Measurements from ENCODE around the gene CCT5. TPM values are rescaled to one million over a fixed set of nuclear protein-coding genes. Genes with fewer than 3 reads are reported as not detected.
"Not testable (repeated sequence)": the region's sequence is repeated elsewhere in the genome, so short reads cannot be mapped to it uniquely, and the experiment has no call there.

The CCT5 gene
- total RNA-seq, 1 donor from 2014 or later = 494 TPM

DNA sequence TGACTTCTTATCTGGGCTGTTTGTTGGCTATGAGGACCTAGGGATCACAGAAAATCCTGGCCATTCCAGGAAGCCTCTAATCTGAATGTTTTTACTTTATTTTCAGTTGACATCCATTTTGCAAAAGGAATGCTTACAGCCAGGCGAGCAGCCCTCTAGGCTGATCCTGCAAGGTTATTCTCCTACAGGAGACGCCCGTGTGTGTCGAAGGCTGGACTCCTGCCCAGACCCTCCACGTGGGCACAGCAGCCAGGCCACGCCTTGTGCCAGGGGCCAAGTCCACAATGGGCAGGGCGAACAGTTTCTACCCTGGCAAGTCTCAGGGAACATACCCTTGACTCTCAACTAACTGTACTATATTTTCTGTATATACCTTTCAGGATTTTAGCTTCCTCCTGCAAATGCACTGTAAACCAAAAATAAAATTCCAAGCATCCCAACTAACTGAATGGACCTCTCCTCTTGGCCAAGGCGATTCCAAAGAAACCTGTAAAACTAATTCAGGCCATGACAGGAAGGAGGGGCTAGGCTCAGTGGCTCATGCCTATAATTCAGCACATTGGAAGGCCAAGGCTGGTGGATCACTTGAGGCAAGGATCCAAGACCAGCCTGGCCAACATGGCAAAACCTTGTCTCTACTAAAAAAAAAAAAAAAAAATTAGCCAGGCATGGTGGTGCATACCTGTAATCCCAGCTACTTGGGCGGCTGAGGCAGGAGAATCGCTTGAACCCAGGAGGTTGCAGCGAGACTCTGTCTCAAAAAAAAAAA lies 51.9 kb downstream of the CCT5 start:
- no peaks in the 10 kb centered on the region for H3K36me3 Mint-ChIP-seq (ENCODE audit: low read depth)
- no peak overlapping the region for H3K27ac Mint-ChIP-seq
- intact Hi-C loops (cut with micrococcal nuclease) = loop anchor here (10.0 kb wide), 1 partner anchor 383 kb away; no protein-coding TSS in a partner anchor
- H3K4me3 Mint-ChIP-seq (ENCODE audit: low read depth) = no peak overlapping the region
- peaks cover 31% of the 10 kb centered on the region for H3K27me3 Mint-ChIP-seq (ENCODE audit: low read depth)
- no peaks in the 10 kb centered on the region for H3K4me1 Mint-ChIP-seq (ENCODE audit: low read depth)
- H3K9me3 Mint-ChIP-seq = no peaks in the 10 kb centered on the region
- no peak for DNase-seq (ENCODE audit: low spot score)

DNA sequence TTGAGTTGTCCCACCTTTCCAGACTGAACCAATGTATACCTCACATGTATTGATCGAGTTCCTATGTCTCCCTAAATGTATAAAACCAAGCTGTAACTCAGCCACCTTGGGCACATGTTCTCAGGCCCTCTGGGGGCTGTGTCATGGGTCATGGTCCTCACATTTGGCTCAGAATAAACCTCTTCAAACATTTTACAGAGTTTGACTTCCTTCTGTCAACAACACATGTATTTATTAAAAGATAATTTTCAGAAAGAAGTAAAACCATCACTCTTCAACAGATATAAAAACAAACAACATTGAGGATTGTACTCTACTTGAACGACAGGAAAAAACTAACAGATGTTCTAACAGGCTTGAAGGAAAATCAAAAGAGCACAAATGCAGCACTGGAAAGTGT lies 53.1 kb downstream of the CCT5 start:
- no peak overlapping the region for H3K27ac Mint-ChIP-seq
- no peak for DNase-seq (ENCODE audit: low spot score)
- intact Hi-C loops (cut with micrococcal nuclease) = loop anchor here (10.0 kb wide), 1 partner anchor 382 kb away; no protein-coding TSS in a partner anchor
- peaks cover 4% of the 10 kb centered on the region for H3K4me1 Mint-ChIP-seq (ENCODE audit: low read depth)
- H3K36me3 Mint-ChIP-seq (ENCODE audit: low read depth) = no peaks in the 10 kb centered on the region
- peaks cover 32% of the 10 kb centered on the region for H3K27me3 Mint-ChIP-seq (ENCODE audit: low read depth)
- H3K4me3 Mint-ChIP-seq (ENCODE audit: low read depth) = no peak overlapping the region
- H3K9me3 Mint-ChIP-seq = no peaks in the 10 kb centered on the region

DNA sequence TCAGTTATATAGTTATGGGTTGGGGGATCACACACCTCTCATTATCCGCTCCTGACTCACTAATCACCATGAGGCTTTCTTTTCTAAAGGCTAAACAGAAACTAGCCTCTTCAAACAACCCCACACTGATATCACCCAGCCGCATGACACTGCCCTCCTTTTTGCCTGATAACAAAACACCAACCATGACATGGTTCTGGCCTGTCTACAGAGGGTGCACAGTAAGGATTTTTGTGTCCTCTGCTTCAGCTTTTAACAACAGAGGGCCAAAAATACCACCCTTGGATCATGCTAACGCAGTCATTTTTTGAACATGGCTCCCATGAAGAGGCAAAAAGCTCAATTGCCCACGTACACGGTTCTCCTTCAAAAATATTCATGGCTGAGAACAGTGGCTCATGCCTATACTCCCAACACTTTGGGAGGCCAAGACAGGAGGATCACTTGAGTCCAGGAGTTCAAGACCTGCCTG lies 53.7 kb downstream of the CCT5 start:
- Mint-ChIP-seq H3K27ac (no peak overlapping the region), H3K27me3 (ENCODE audit: low read depth) (peaks cover 37% of the 10 kb centered on the region)
- no peak for DNase-seq (ENCODE audit: low spot score)

DNA sequence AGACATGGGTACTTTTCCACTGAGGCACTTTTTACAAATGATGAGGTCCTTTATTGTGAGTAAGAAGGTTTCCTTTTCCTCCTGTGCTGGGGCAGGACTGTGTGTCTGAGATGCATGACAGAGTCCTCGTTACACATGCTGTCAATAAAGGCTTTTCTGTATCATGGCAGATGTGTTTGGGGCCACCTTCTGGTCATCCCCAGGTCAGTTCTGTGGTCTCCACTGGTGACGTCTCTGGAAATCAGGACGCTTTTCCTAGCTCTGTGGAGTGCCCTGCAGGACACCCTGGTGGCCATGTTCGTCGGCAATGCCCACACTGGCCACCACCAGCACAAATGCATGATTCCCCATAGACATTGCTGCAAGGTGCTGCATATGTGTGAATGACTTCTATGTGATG lies 54.9 kb downstream of the CCT5 start:
- intact Hi-C loops (cut with micrococcal nuclease) = loop anchor here (10.0 kb wide), 1 partner anchor 380 kb away; no protein-coding TSS in a partner anchor
- no peak for DNase-seq (ENCODE audit: low spot score)
- no peak overlapping the region for H3K4me3 Mint-ChIP-seq (ENCODE audit: low read depth)
- H3K36me3 Mint-ChIP-seq (ENCODE audit: low read depth) = no peaks in the 10 kb centered on the region
- peaks cover 4% of the 10 kb centered on the region for H3K4me1 Mint-ChIP-seq (ENCODE audit: low read depth)
- no peak overlapping the region for H3K27ac Mint-ChIP-seq
- H3K27me3 Mint-ChIP-seq (ENCODE audit: low read depth) = peaks cover 37% of the 10 kb centered on the region
- no peaks in the 10 kb centered on the region for H3K9me3 Mint-ChIP-seq

More for the DNA sequence above, 53.7 kb downstream of the CCT5 start:
- Mint-ChIP-seq H3K36me3 (ENCODE audit: low read depth) (no peaks in the 10 kb centered on the region), H3K9me3 (no peaks in the 10 kb centered on the region), H3K4me3 (ENCODE audit: low read depth) (no peak overlapping the region), H3K4me1 (ENCODE audit: low read depth) (peaks cover 4% of the 10 kb centered on the region)
- intact Hi-C loops (cut with micrococcal nuclease) = loop anchor here (10.0 kb wide), 1 partner anchor 381 kb away; no protein-coding TSS in a partner anchor

DNA sequence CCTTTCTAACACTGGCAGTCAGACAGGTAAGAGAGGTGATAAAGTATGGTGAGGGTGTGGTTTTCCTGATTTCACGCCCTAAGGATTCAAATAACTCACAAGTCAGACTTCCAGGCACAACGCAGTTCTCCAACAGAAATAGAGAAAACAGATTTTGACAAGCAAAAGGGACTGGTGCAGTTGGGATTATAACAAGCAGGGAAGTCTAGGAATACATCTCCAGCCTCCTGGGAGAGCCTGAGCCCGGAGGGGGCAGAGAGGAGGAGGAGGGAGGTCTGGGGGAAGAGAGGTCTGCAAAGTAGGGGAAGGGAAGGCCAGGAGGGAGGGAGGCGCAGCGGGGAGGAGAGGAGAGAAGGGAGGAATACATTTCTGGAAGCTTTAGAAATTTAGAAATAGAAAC lies 56.0 kb downstream of the CCT5 start:
- H3K4me1 Mint-ChIP-seq (ENCODE audit: low read depth) = peaks cover 7% of the 10 kb centered on the region
- no peak overlapping the region for H3K4me3 Mint-ChIP-seq (ENCODE audit: low read depth)
- peaks cover 37% of the 10 kb centered on the region for H3K27me3 Mint-ChIP-seq (ENCODE audit: low read depth)
- DNase-seq (ENCODE audit: low spot score) = no peak
- H3K27ac Mint-ChIP-seq = no peak overlapping the region
- intact Hi-C loops (cut with micrococcal nuclease) = loop anchor here (10.0 kb wide), 1 partner anchor 379 kb away; no protein-coding TSS in a partner anchor
- no peaks in the 10 kb centered on the region for H3K36me3 Mint-ChIP-seq (ENCODE audit: low read depth)
- no peaks in the 10 kb centered on the region for H3K9me3 Mint-ChIP-seq

DNA sequence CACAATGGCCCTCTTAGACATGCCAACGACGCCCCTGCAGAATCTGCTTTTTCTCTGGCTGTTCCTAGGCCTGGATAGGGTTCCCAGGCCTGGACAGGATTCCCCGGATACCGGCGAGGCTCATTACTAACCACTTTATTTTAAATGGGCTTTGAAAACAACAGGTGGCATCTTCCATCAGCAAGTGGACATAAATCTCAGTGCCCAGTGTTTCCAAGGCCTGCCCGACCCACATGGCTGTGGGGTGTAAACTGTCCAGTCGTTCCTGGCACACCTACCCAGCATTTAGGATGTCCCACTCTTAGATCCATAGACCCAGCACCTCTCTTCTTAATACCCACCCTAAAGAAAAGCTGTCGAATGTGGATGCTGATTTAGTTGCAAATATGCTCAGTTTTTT lies 56.7 kb downstream of the CCT5 start:
- H3K9me3 Mint-ChIP-seq = no peaks in the 10 kb centered on the region
- intact Hi-C loops (cut with micrococcal nuclease) = loop anchor here (10.0 kb wide), 1 partner anchor 378 kb away; no protein-coding TSS in a partner anchor
- H3K27me3 Mint-ChIP-seq (ENCODE audit: low read depth) = peaks cover 37% of the 10 kb centered on the region
- H3K4me3 Mint-ChIP-seq (ENCODE audit: low read depth) = peak overlapping the region; percentile 73
- no peaks in the 10 kb centered on the region for H3K36me3 Mint-ChIP-seq (ENCODE audit: low read depth)
- no peak overlapping the region for H3K27ac Mint-ChIP-seq
- no peak for DNase-seq (ENCODE audit: low spot score)
- H3K4me1 Mint-ChIP-seq (ENCODE audit: low read depth) = peaks cover 7% of the 10 kb centered on the region

DNA sequence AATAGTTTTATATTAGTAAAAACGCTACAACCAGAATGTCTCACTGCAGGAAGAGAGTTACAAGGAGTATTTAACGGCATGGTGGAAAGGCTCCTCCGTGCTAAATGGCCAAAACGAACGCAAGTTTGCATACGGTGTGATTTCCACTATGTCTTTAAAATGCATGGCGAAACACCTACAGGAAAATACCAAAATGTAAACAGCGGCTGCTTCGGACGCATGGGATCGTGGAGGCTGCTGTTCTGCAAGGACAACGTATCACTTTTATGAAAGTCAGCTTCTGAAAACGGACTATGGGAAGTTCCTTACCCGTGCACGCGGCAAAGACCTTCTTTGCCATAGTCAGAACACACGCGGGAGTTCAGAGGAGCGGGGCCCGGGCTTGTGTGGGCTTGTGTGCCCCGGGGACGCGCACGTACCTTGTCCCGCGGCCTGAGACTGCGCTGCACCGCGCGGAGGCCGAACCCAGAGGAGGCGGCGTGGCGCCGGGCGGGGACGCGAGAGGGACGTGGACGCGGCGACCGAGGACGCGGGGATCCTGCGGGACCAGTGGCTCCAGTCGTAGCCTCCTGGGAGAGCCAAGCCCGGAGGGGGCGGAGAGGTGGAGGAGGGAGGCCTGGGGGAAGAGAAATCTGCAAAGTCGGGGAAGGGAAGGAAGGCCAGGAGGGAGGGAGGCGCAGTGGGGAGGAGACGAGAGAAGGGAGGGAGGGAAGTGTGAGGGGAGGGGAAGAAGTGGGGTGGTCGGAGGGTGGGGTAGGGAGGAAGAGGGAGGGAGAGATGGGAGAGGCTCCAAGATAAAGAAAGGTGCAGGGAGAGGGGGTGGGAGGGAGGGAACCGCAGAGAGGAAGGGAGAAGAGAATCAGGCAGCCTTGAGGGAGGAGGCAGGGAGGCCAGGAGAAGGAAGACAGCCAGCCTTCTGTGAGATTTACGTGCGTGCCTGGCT lies 57.4 kb downstream of the CCT5 start, which contains the start of gene CMBL:
Gene CMBL (minus strand): TSS at position 697 of the 943 bp plus-strand sequence. CDS start 17,140 bp downstream, outside the sequence.
- peaks cover 37% of the 10 kb centered on the region for H3K27me3 Mint-ChIP-seq (ENCODE audit: low read depth)
- H3K4me1 Mint-ChIP-seq (ENCODE audit: low read depth) = peaks cover 7% of the 10 kb centered on the region
- peak within 1 kb of the TSS; percentile 73 for H3K4me3 Mint-ChIP-seq (ENCODE audit: low read depth)
- intact Hi-C loops (cut with micrococcal nuclease) = loop anchor here (10.0 kb wide), 1 partner anchor 377 kb away; no protein-coding TSS in a partner anchor
- no peak within 1 kb of the TSS for H3K27ac Mint-ChIP-seq
- DNase-seq (ENCODE audit: low spot score) = no peak
- no peaks in the 10 kb centered on the region for H3K9me3 Mint-ChIP-seq
- no peaks in the 10 kb centered on the region for H3K36me3 Mint-ChIP-seq (ENCODE audit: low read depth)

DNA sequence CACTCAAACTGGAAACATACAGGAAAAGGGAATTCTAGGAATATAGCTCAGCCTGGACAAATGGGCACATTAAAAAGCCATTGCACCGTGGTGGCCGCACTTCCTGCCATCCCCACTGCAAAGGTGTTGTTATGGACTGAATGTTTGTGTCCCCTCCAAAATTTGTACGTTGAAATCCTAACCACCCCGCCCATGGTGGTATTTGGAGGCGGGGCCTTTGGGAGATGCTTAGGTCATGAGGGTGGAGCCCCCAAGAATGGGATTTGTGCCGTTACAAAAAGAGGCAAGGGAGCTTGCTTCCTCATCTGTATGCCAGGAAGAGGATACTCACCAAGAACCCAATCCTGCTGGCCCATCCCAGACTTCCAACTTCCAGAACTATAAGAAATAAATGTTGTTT lies 58.8 kb downstream of the CCT5 start:
- H3K36me3 Mint-ChIP-seq (ENCODE audit: low read depth) = no peaks in the 10 kb centered on the region
- H3K4me3 Mint-ChIP-seq (ENCODE audit: low read depth) = peak overlapping the region; percentile 32
- peaks cover 37% of the 10 kb centered on the region for H3K27me3 Mint-ChIP-seq (ENCODE audit: low read depth)
- H3K27ac Mint-ChIP-seq = no peak overlapping the region
- intact Hi-C loops (cut with micrococcal nuclease) = loop anchor here (10.0 kb wide), 1 partner anchor 376 kb away; no protein-coding TSS in a partner anchor
- H3K9me3 Mint-ChIP-seq = no peaks in the 10 kb centered on the region
- DNase-seq (ENCODE audit: low spot score) = no peak
- H3K4me1 Mint-ChIP-seq (ENCODE audit: low read depth) = peaks cover 7% of the 10 kb centered on the region

DNA sequence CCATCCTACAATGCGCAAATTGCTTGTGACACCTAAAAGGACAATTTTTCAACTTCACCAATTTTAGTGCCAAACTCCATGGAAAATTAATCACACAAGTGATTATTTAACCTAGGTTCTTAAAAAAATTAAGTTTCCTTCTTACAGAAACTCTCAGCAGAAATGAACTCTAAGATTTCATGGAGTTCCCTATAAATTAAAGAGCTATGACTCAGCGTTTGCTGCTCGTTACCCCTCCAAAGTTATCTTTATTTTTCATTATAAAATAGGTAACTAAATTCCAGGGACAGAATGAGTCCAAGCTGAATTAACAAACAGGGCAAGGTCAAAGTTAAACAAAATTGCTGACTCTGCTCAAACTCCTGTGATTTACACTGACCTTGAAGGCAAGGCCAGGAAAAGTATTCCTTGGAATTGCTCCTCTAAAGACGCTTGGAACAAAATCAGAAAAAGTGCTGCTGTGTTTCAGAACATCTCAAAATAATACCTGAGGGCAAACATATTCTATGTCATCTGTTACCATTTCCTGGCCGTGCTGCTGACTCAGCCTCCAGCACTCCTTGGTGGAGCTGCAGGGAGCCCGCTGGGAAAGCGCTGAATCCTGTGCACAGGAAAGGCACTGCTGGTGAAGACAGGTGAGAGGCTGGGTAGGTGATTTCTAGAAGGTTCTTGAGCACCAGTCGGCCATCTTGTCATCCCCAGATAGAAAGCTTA lies 60.1 kb downstream of the CCT5 start:
- DNase-seq (ENCODE audit: low spot score) = no peak
- no peaks in the 10 kb centered on the region for H3K36me3 Mint-ChIP-seq (ENCODE audit: low read depth)
- H3K4me3 Mint-ChIP-seq (ENCODE audit: low read depth) = no peak overlapping the region
- no peak overlapping the region for H3K27ac Mint-ChIP-seq
- H3K9me3 Mint-ChIP-seq = no peaks in the 10 kb centered on the region
- intact Hi-C loops (cut with micrococcal nuclease) = no loop called here
- peaks cover 7% of the 10 kb centered on the region for H3K4me1 Mint-ChIP-seq (ENCODE audit: low read depth)
- peaks cover 29% of the 10 kb centered on the region for H3K27me3 Mint-ChIP-seq (ENCODE audit: low read depth)

DNA sequence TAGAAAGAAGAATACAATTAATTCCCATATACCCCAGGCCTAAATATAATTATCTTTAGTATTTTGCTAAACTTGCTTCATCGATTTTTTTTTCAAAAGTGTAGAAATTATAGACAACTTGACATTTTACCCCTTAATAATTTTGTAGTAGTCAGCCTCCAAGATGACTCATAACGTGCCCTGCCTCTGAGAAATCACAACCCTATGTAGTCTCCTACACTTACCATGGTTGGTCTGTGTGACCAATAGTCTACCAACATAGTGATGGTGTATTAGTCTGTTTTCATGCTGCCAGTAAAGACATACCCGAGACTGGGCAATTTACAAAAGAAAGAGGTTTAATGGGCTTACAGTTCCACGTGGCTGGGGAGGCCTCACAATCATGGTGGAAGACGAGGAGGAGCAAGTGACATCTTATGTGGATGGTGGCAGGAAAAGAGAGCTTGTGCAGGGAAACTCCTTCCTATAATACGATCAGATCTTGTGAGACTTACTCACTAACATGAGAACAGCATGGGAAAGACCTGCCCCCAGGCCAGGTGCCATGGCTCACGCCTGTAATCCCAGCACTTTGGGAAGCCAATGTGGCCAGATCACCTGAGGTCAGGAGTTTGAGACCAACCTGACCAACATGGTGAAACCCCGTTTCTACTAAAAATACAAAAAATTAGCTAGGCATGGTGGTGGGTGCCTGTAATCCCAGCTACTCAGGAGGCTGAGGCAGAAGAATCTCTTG lies 60.9 kb downstream of the CCT5 start:
- H3K27ac Mint-ChIP-seq; H3K36me3 Mint-ChIP-seq (ENCODE audit: low read depth); H3K9me3 Mint-ChIP-seq; H3K4me1 Mint-ChIP-seq (ENCODE audit: low read depth); DNase-seq (ENCODE audit: low spot score); H3K4me3 Mint-ChIP-seq (ENCODE audit: low read depth); intact Hi-C loops (cut with micrococcal nuclease): not testable (repeated sequence)
- H3K27me3 Mint-ChIP-seq (ENCODE audit: low read depth) = peaks cover 27% of the 10 kb centered on the region

DNA sequence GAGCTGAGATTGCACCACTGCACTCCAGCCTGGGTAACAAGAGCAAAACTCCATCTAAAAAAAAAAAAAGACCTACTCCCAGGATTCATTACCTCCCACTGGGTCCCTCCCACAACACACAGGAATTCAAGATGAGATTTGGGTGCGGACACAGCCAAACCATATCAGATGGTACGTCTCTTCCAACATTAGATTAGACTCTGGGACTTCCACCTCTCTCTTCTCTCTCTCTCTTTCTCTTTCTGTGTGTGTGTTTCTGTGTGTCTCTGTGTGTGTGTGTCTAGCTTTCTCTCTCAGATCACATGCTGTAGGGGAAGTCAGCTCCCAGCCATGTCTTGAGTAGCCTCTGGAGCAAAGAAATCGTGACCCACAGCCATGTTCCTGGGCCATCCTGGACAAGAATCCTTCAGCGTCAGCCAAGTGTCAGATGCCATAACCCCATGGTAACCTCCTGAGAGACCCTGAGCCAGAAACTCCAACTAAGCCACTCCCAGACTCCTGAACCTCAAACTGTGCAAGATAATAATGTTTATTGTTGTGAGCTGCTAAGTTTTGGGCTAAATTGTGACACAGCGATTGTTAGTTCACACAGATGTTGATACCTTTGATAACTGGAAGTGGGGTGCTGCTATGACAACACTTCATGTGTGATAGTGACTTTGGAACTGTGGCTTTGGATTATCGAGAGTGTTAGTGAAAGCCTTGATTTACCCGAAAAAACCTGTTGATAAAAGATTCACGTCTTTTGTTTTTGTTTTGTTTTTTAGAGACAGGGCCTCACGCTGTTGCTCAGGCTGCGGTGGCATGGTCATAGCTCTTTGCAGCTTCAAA lies 61.7 kb downstream of the CCT5 start:
- no peak for DNase-seq (ENCODE audit: low spot score)
- Mint-ChIP-seq H3K9me3 (no peaks in the 10 kb centered on the region), H3K4me3 (ENCODE audit: low read depth) (no peak overlapping the region), H3K27me3 (ENCODE audit: low read depth) (peaks cover 19% of the 10 kb centered on the region), H3K4me1 (ENCODE audit: low read depth) (peaks cover 7% of the 10 kb centered on the region), H3K36me3 (ENCODE audit: low read depth) (no peaks in the 10 kb centered on the region), H3K27ac (no peak overlapping the region)
- intact Hi-C loops (cut with micrococcal nuclease) = no loop called here
